ENCODE results near the gene KLF6. TPM values are rescaled to one million over a fixed set of nuclear protein-coding genes. Genes with fewer than 3 reads are reported as not detected.

Gene KLF6
- total and polyA plus RNA-seq, 9 of the 15 experiments (the other 6 are each of a cell fraction or from before 2014, with no cell fraction given), result 3.2 to 23.9 (median 8.0) TPM

GRCh38 chr10:3783316-3783681 is 1.7 kb downstream of the KLF6 start (continued):
- TF ChIP-seq, protein P1, sequence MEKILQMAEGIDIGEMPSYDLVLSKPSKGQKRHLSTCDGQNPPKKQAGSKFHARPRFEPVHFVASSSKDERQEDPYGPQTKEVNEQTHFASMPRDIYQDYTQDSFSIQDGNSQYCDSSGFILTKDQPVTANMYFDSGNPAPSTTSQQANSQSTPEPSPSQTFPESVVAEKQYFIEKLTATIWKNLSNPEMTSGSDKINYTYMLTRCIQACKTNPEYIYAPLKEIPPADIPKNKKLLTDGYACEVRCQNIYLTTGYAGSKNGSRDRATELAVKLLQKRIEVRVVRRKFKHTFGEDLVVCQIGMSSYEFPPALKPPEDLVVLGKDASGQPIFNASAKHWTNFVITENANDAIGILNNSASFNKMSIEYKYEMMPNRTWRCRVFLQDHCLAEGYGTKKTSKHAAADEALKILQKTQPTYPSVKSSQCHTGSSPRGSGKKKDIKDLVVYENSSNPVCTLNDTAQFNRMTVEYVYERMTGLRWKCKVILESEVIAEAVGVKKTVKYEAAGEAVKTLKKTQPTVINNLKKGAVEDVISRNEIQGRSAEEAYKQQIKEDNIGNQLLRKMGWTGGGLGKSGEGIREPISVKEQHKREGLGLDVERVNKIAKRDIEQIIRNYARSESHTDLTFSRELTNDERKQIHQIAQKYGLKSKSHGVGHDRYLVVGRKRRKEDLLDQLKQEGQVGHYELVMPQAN (IDR thresholded peaks at IDR 0.05; ENCODE audit: borderline replicate concordance), result no peak; the same call in 1 of the 2 replicates
- TF ChIP-seq FOXK2 (conservative IDR thresholded peaks at IDR 0.05 in 1 of 2, IDR thresholded peaks at IDR 0.05 in 1 of 2; ENCODE audit: low read depth in 2 of 2), result no peak
- no peak for TF ChIP-seq RBM17 (IDR thresholded peaks at IDR 0.05; ENCODE audit: borderline replicate concordance, low read depth, low read length)
- TF ChIP-seq SRF (CRISPR knock-in tag; IDR thresholded peaks at IDR 0.05), result peak in 1 of 2 experiments; percentile 61; a peak in 2 of 4 replicates
- TF ChIP-seq CUX1 (CRISPR knock-in tag; IDR thresholded peaks at IDR 0.05), result no peak
- no peak for TF ChIP-seq NFRKB (IDR thresholded peaks at IDR 0.05; ENCODE audit: low read depth)
- TF ChIP-seq MGA (IDR thresholded peaks at IDR 0.05), result no peak

Data from K562 (cell line).